ENCODE data around the gene ATF3.

The ATF3 gene

GRCh38 chr1:212615201-212615470 is 6.6 kb downstream of the ATF3 start:
- no peak for TF ChIP-seq POLR2AphosphoS5 (IDR thresholded peaks at IDR 0.05; ENCODE audit: low read depth, low read length)
- TF ChIP-seq, protein P1, sequence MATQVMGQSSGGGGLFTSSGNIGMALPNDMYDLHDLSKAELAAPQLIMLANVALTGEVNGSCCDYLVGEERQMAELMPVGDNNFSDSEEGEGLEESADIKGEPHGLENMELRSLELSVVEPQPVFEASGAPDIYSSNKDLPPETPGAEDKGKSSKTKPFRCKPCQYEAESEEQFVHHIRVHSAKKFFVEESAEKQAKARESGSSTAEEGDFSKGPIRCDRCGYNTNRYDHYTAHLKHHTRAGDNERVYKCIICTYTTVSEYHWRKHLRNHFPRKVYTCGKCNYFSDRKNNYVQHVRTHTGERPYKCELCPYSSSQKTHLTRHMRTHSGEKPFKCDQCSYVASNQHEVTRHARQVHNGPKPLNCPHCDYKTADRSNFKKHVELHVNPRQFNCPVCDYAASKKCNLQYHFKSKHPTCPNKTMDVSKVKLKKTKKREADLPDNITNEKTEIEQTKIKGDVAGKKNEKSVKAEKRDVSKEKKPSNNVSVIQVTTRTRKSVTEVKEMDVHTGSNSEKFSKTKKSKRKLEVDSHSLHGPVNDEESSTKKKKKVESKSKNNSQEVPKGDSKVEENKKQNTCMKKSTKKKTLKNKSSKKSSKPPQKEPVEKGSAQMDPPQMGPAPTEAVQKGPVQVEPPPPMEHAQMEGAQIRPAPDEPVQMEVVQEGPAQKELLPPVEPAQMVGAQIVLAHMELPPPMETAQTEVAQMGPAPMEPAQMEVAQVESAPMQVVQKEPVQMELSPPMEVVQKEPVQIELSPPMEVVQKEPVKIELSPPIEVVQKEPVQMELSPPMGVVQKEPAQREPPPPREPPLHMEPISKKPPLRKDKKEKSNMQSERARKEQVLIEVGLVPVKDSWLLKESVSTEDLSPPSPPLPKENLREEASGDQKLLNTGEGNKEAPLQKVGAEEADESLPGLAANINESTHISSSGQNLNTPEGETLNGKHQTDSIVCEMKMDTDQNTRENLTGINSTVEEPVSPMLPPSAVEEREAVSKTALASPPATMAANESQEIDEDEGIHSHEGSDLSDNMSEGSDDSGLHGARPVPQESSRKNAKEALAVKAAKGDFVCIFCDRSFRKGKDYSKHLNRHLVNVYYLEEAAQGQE (IDR thresholded peaks at IDR 0.05; ENCODE audit: insufficient read depth in 1 of 2, low read depth in 2 of 2, low read length in 2 of 2), result no peak
- no peak for TF ChIP-seq TAF1 (IDR thresholded peaks at IDR 0.05; ENCODE audit: borderline replicate concordance, insufficient read depth, low read length)
- TF ChIP-seq FOXP2 (optimal IDR thresholded peaks at IDR 0.05; ENCODE audit: borderline replicate concordance, extremely low read depth, extremely low read length, insufficient read depth), result no peak
- TF ChIP-seq SIN3A (IDR thresholded peaks at IDR 0.05; ENCODE audit: borderline replicate concordance, insufficient read depth, low read length), result no peak

DNA sequence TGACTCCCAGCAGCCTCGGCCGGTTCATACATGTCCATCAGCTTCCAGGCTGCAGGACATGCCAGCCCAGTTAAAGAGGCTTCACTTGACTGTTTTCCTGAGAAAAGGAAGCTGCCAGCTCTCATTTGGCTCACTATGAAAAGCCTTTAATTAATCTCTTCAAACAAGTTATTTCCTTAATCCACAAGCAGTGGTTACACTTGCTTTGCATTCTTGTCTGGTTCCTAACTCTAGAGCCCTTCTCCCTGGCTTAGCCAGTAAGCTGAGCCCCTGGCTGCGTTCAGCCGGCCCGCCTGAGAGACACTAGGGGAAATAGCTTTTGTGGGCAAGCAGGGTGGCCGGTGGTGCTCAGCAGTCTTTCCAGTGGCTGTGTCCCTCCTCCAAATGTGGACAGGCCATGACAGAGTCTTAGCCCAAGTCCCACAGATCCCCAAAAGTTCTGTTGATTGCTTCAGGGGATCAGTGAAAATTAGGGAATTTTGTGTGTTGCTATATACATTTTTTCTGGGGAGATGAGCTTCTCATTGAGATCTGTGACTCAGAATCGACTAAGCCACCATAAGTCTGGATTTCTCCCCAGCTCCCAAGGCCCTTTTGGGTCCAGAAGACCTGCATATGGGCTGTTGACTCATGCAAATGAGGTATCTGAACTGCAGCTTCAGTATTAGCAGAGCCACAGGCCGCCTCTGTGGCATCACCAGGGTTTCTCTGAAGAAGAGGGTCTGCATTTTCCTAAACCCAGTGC is 10.1 kb downstream of the ATF3 start:
- TF ChIP-seq TAF1 (IDR thresholded peaks at IDR 0.05; ENCODE audit: borderline replicate concordance, insufficient read depth, low read length) (no peak), SIN3A (IDR thresholded peaks at IDR 0.05; ENCODE audit: borderline replicate concordance, insufficient read depth, low read length) (no peak), POLR2AphosphoS5 (IDR thresholded peaks at IDR 0.05; ENCODE audit: low read depth, low read length) (no peak), FOXP2 (optimal IDR thresholded peaks at IDR 0.05; ENCODE audit: borderline replicate concordance, extremely low read depth, extremely low read length, insufficient read depth) (no peak)
- TF ChIP-seq, protein P1 (IDR thresholded peaks at IDR 0.05; ENCODE audit: insufficient read depth in 1 of 2, low read depth in 2 of 2, low read length in 2 of 2), result no peak

GRCh38 chr1:212620293-212620692 is 11.7 kb downstream of the ATF3 start:
- no peak for TF ChIP-seq FOXP2 (optimal IDR thresholded peaks at IDR 0.05; ENCODE audit: borderline replicate concordance, extremely low read depth, extremely low read length, insufficient read depth)
- no peak for TF ChIP-seq POLR2AphosphoS5 (IDR thresholded peaks at IDR 0.05; ENCODE audit: low read depth, low read length)
- no peak for TF ChIP-seq SIN3A (IDR thresholded peaks at IDR 0.05; ENCODE audit: borderline replicate concordance, insufficient read depth, low read length)
- TF ChIP-seq, protein P1 (IDR thresholded peaks at IDR 0.05; ENCODE audit: insufficient read depth in 1 of 2, low read depth in 2 of 2, low read length in 2 of 2), result no peak
- no peak for TF ChIP-seq TAF1 (IDR thresholded peaks at IDR 0.05; ENCODE audit: borderline replicate concordance, insufficient read depth, low read length)

- TF ChIP-seq TAF1 (IDR thresholded peaks at IDR 0.05; ENCODE audit: borderline replicate concordance, insufficient read depth, low read length), result no peak
- no peak for TF ChIP-seq SIN3A (IDR thresholded peaks at IDR 0.05; ENCODE audit: borderline replicate concordance, insufficient read depth, low read length)
- peak; percentile 22; the same call in 1 of the 2 replicates for TF ChIP-seq POLR2AphosphoS5 (IDR thresholded peaks at IDR 0.05; ENCODE audit: low read depth, low read length)
These were observed 12.7 kb downstream of the ATF3 start for GRCh38 chr1:212621043-212621948.

- TF ChIP-seq FOXP2 (optimal IDR thresholded peaks at IDR 0.05; ENCODE audit: borderline replicate concordance, extremely low read depth, extremely low read length, insufficient read depth) (no peak), POLR2AphosphoS5 (IDR thresholded peaks at IDR 0.05; ENCODE audit: low read depth, low read length) (peak; percentile 43), SIN3A (IDR thresholded peaks at IDR 0.05; ENCODE audit: borderline replicate concordance, insufficient read depth, low read length) (no peak)
These were observed 13.4 kb downstream of the ATF3 start for GRCh38 chr1:212621949-212622305.

GRCh38 chr1:212622467-212622866 is 13.9 kb downstream of the ATF3 start:
- TF ChIP-seq, protein P1 (IDR thresholded peaks at IDR 0.05; ENCODE audit: insufficient read depth in 1 of 2, low read depth in 2 of 2, low read length in 2 of 2), result no peak
- no peak; the same call in 1 of the 2 replicates for TF ChIP-seq POLR2AphosphoS5 (IDR thresholded peaks at IDR 0.05; ENCODE audit: low read depth, low read length)
- no peak for TF ChIP-seq FOXP2 (optimal IDR thresholded peaks at IDR 0.05; ENCODE audit: borderline replicate concordance, extremely low read depth, extremely low read length, insufficient read depth)
- TF ChIP-seq SIN3A (IDR thresholded peaks at IDR 0.05; ENCODE audit: borderline replicate concordance, insufficient read depth, low read length), result no peak
- TF ChIP-seq TAF1 (IDR thresholded peaks at IDR 0.05; ENCODE audit: borderline replicate concordance, insufficient read depth, low read length), result no peak

Data from PFSK-1 (cell line).